Measurements from ENCODE around the gene ACTN2.

Gene ACTN2

GRCh38 chr1:236785477-236785876 lies 99.2 kb downstream of the ACTN2 start:
- DNase-seq = no peak

- no peak for DNase-seq
Observed at GRCh38 chr1:236786453-236786852, 100.2 kb downstream of the ACTN2 start.

GRCh38 chr1:236794585-236795034 lies 108.3 kb downstream of the ACTN2 start:
- no peak for DNase-seq

GRCh38 chr1:236795035-236795756 lies 108.9 kb downstream of the ACTN2 start, which contains the start of gene MTR:
Gene MTR, plus strand, starts transcription at chr1:236795292. Its CDS starts 412 bp downstream, at chr1:236795704.
- peak; percentile 98 for DNase-seq

- no peak for DNase-seq
Observed at GRCh38 chr1:236795757-236796667, 109.7 kb downstream of the ACTN2 start.

GRCh38 chr1:236799001-236799400 lies 112.7 kb downstream of the ACTN2 start:
- no peak for DNase-seq

- no peak for DNase-seq
Observed at GRCh38 chr1:236800002-236800620, 113.8 kb downstream of the ACTN2 start.

GRCh38 chr1:236800623-236801022 lies 114.3 kb downstream of the ACTN2 start:
- no peak for DNase-seq

GRCh38 chr1:236802264-236802663 lies 116.0 kb downstream of the ACTN2 start:
- no peak for DNase-seq

GRCh38 chr1:236806634-236807033 lies 120.3 kb downstream of the ACTN2 start:
- DNase-seq = no peak

- no peak for DNase-seq
Observed at GRCh38 chr1:236808005-236808404, 121.7 kb downstream of the ACTN2 start.

- DNase-seq = no peak
Observed at GRCh38 chr1:236808564-236809130, 122.3 kb downstream of the ACTN2 start.

GRCh38 chr1:236809148-236809547 lies 122.8 kb downstream of the ACTN2 start:
- DNase-seq = no peak

- no peak for DNase-seq
Observed at GRCh38 chr1:236810018-236810417, 123.7 kb downstream of the ACTN2 start.

- DNase-seq = no peak
Observed at GRCh38 chr1:236812334-236813030, 126.2 kb downstream of the ACTN2 start.

Data from femur (tissue), 1 donor.